Measurements from ENCODE around the gene SCYL2.
"Not testable (repeated sequence)": the region's sequence is repeated elsewhere in the genome, so short reads cannot be mapped to it uniquely, and the experiment has no call there.

DNA sequence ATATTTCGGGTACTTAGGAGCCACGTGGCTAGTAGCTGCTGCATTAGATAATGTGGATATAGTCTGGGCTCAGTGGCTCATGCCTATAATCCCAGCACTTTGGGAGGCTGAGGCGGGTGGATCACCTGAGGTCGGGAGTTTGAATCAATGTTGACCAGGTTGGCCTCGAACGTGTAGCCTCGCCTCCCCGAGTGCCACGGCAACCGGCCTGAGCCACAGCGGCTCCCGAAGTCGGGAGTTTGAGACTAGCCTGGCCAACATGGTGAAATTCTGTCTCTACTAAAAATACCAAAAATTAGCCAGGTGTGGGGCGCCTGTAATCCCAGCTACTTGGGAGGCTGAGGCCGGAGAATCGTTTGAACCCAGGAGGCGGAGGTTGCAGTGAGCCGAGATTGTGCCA is 77.4 kb downstream of the SCYL2 start:
- TF ChIP-seq, protein P1, sequence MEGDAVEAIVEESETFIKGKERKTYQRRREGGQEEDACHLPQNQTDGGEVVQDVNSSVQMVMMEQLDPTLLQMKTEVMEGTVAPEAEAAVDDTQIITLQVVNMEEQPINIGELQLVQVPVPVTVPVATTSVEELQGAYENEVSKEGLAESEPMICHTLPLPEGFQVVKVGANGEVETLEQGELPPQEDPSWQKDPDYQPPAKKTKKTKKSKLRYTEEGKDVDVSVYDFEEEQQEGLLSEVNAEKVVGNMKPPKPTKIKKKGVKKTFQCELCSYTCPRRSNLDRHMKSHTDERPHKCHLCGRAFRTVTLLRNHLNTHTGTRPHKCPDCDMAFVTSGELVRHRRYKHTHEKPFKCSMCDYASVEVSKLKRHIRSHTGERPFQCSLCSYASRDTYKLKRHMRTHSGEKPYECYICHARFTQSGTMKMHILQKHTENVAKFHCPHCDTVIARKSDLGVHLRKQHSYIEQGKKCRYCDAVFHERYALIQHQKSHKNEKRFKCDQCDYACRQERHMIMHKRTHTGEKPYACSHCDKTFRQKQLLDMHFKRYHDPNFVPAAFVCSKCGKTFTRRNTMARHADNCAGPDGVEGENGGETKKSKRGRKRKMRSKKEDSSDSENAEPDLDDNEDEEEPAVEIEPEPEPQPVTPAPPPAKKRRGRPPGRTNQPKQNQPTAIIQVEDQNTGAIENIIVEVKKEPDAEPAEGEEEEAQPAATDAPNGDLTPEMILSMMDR (IDR thresholded peaks at IDR 0.05; ENCODE audit: low read depth, low read length, poor library complexity, severe bottlenecking), result not testable (repeated sequence)
- TF ChIP-seq EZH2phosphoT487 (IDR thresholded peaks at IDR 0.05; ENCODE audit: borderline replicate concordance, low read length), result not testable (repeated sequence)

Data from DOHH2 (cell line).